Neural cell (in vitro differentiated cells): ENCODE measurements around the gene ZFP64. TPM values are rescaled to one million over a fixed set of nuclear protein-coding genes. Genes with fewer than 3 reads are reported as not detected.

ENCODE experiments used
- H2AFZ ChIP-seq: fragments of 200-600, 300-800 bp; sonication (generic), shearing (Covaris generic); 2 replicates; pipeline ENCODE4 v1.6.0; 2014; ENCODE audit warnings: low read depth, mild to moderate bottlenecking, antibody characterized with exemption, low read length, moderate library complexity
- H3F3A ChIP-seq: fragments of 200-600 bp; shearing (Covaris generic); 2 replicates; pipeline ENCODE4 v1.6.1; 2016; ENCODE audit warnings: mild to moderate bottlenecking, moderate library complexity, mixed read lengths, antibody characterized with exemption, low read length; ENCODE audit not compliant: insufficient read depth, poor library complexity, severe bottlenecking
- H3K27ac ChIP-seq: fragments of 200-600, 300-800 bp; sonication (generic), shearing (Covaris generic); 2 replicates; pipeline ENCODE4 v1.5.1; 2014; ENCODE audit warnings: mild to moderate bottlenecking, low read length, moderate library complexity
- H3K27me3 ChIP-seq: fragments of 300-800, 200-600 bp; sonication (generic), shearing (Covaris generic); 2 replicates; pipeline ENCODE4 v1.6.0; 2014; ENCODE audit warnings: mild to moderate bottlenecking, low read depth, low read length, moderate library complexity; ENCODE audit not compliant: insufficient read depth
- H3K36me3 ChIP-seq: fragments of 300-800, 200-600 bp; sonication (generic), shearing (Covaris generic); 2 replicates; pipeline ENCODE4 v1.5.1; 2014; ENCODE audit warnings: mild to moderate bottlenecking, antibody characterized with exemption, low read length, moderate library complexity; ENCODE audit not compliant: insufficient read depth
- H3K4me2 ChIP-seq: fragments of 300-800, 200-600 bp; sonication (generic), shearing (Covaris generic); 2 replicates; pipeline ENCODE4 v1.6.0; 2014; ENCODE audit warnings: mild to moderate bottlenecking, low read length
- H3K4me3 ChIP-seq: fragments of 300-800, 200-600 bp; sonication (generic), shearing (Covaris generic); 2 replicates; pipeline ENCODE4 v1.5.1; 2014; ENCODE audit warnings: mild to moderate bottlenecking, low read length, moderate library complexity
- H3K79me2 ChIP-seq: fragments of 200-600 bp; shearing (Covaris generic); replicated peaks from 2 replicates; pipeline ENCODE4 v1.6.0; 2014; ENCODE audit warnings: mild to moderate bottlenecking, low read length, moderate library complexity; ENCODE audit not compliant: insufficient read depth
- H3K9ac ChIP-seq: fragments of 300-800, 200-600 bp; sonication (generic), shearing (Covaris generic); 2 replicates; pipeline ENCODE4 v1.6.1; 2016; ENCODE audit warnings: mild to moderate bottlenecking, low read length, mixed read lengths
- H3K9me2 ChIP-seq: fragments of 200-600 bp; shearing (Covaris generic); 2 replicates; pipeline ENCODE4 v1.6.1; 2016; ENCODE audit warnings: mild to moderate bottlenecking, low read length, mixed read lengths; ENCODE audit not compliant: insufficient read depth
- H3K9me3 ChIP-seq: fragments of 200-600, 300-800 bp; sonication (generic), shearing (Covaris generic); 2 replicates; pipeline ENCODE4 v1.6.1; 2016; ENCODE audit warnings: mild to moderate bottlenecking, mixed run types, low read length, moderate library complexity, mixed read lengths
- H4K20me1 ChIP-seq: fragments of 200-600 bp; shearing (Covaris generic); 2 replicates; pipeline ENCODE4 v1.6.1; 2016; ENCODE audit warnings: mild to moderate bottlenecking, mixed run types; ENCODE audit not compliant: insufficient read depth
- CTCF ChIP-seq: fragments of 450-650 bp; IDR thresholded peaks from 2 replicates; pipeline ENCODE4 v1.5.1; 2014; ENCODE audit warnings: antibody characterized with exemption, mild to moderate bottlenecking, moderate library complexity; ENCODE audit not compliant: poor library complexity, severe bottlenecking
- EP300 ChIP-seq: fragments of 450-650 bp; conservative IDR thresholded peaks from 2 replicates; pipeline ENCODE4 v1.6.1; 2014; ENCODE audit warnings: antibody characterized with exemption, mild to moderate bottlenecking, moderate library complexity; ENCODE audit not compliant: poor library complexity, severe bottlenecking
- EZH2 ChIP-seq: fragments of 200-600, 300-800 bp; shearing (Covaris generic), sonication (generic); IDR thresholded peaks from 2 replicates; pipeline ENCODE4 v1.6.1; 2014; ENCODE audit warnings: antibody characterized with exemption, low read length, borderline replicate concordance, mild to moderate bottlenecking; ENCODE audit not compliant: insufficient read depth, poor library complexity, severe bottlenecking
- MXI1 ChIP-seq: fragments of 450-650 bp; conservative IDR thresholded peaks from 2 replicates; pipeline ENCODE4 v1.6.1; 2014; ENCODE audit warnings: antibody characterized with exemption, mild to moderate bottlenecking; ENCODE audit not compliant: poor library complexity, severe bottlenecking
- POLR2AphosphoS5 ChIP-seq: IDR thresholded peaks from 2 replicates; pipeline ENCODE4 v1.6.1; 2012
- RAD21 ChIP-seq: fragments of 450-650 bp; conservative IDR thresholded peaks from 2 replicates; pipeline ENCODE4 v1.6.1; 2014; ENCODE audit warnings: antibody characterized with exemption, mild to moderate bottlenecking, moderate library complexity
- REST ChIP-seq: IDR thresholded peaks from 2 replicates; pipeline ENCODE4 v1.6.1; 2012; ENCODE audit warnings: borderline replicate concordance
- SMC3 ChIP-seq: fragments of 450-650 bp; conservative IDR thresholded peaks from 2 replicates; pipeline ENCODE4 v1.6.1; 2014; ENCODE audit warnings: antibody characterized with exemption, mild to moderate bottlenecking, moderate library complexity; ENCODE audit not compliant: poor library complexity
- TAF1 ChIP-seq: IDR thresholded peaks from 2 replicates; pipeline ENCODE4 v1.6.1; 2012; ENCODE audit warnings: low read depth
- polyA plus RNA-seq: library from polyadenylated mRNA; depleted of rRNA; stranded (reverse); fragments of >200 nt; gene quantifications from 2 replicates; pipeline ENCODE4 v1.2.3, GENCODE V29; 2014

ZFP64 gene
- polyA plus RNA-seq, 1 donor from 2014 or later: 4.7 TPM

GRCh38 chr20:52196845-52197244 is 5.3 kb upstream of the ZFP64 start:
- Histone ChIP-seq H3K9me2 (no peaks in the 10 kb centered on the region), H3K9ac (no peak overlapping the region), H3K27me3 (no peaks in the 10 kb centered on the region), H3K27ac (no peak overlapping the region), H3K9me3 (no peaks in the 10 kb centered on the region), H3K4me2 (no peak overlapping the region), H2AFZ (no peak overlapping the region), H3K79me2 (no peaks in the 10 kb centered on the region), H3K36me3 (no peaks in the 10 kb centered on the region), H3K4me3 (no peak overlapping the region), H3F3A (no peaks in the 10 kb centered on the region), H4K20me1 (no peaks in the 10 kb centered on the region)
- TF ChIP-seq SMC3 (no peak), EZH2 (no peak), EP300 (no peak), REST (no peak), MXI1 (no peak), TAF1 (no peak), POLR2AphosphoS5 (no peak), CTCF (no peak), RAD21 (no peak)

- Histone ChIP-seq H3K36me3 (no peaks in the 10 kb centered on the region), H3K4me3 (no peak overlapping the region), H3F3A (no peaks in the 10 kb centered on the region), H4K20me1 (no peaks in the 10 kb centered on the region), H3K4me2 (no peak overlapping the region), H2AFZ (no peak overlapping the region), H3K9ac (no peak overlapping the region), H3K79me2 (peaks cover 13% of the 10 kb centered on the region), H3K9me2 (no peaks in the 10 kb centered on the region), H3K9me3 (no peaks in the 10 kb centered on the region), H3K27ac (no peak overlapping the region), H3K27me3 (no peaks in the 10 kb centered on the region)
- no peak for TF ChIP-seq REST
- no peak for TF ChIP-seq CTCF
- TF ChIP-seq MXI1: no peak
- TF ChIP-seq EP300: no peak
- no peak for TF ChIP-seq POLR2AphosphoS5
- no peak for TF ChIP-seq EZH2
- TF ChIP-seq SMC3: no peak
- no peak for TF ChIP-seq RAD21
- TF ChIP-seq TAF1: no peak
Observed at GRCh38 chr20:52193886-52194545, 2.4 kb upstream of the ZFP64 start.
